Gastrocnemius medialis (tissue), 4 donors: ENCODE results near the gene PLXNA2. TPM values are rescaled to one million over a fixed set of nuclear protein-coding genes. Genes with fewer than 3 reads are reported as not detected.

ENCODE experiments used
- ATAC-seq, 2 donors: fragments of 150-250 bp; one replicate each; pipeline ENCODE4 v1.9.1; 2016
- DNase-seq, 2 donors: peaks; one replicate each; pipeline ENCODE4 v3.0.0-alpha.2; 2019
- H3K27ac ChIP-seq, 4 donors: fragments of 200-600 bp; sonication (generic); 1 replicate in 1 of 4; 2 replicates in 3 of 4; pipeline ENCODE4 v1.5.1; 2016 to 2018; ENCODE audit warnings: mild to moderate bottlenecking in 2 of 4, moderate library complexity in 1 of 4
- H3K27me3 ChIP-seq, 3 donors: fragments of 200-600 bp; sonication (generic) in 2 of 3; 1 replicate in 1 of 3; 2 replicates in 2 of 3; pipeline versions ENCODE4 v1.5.1 to v1.6.0; 2016 to 2019; ENCODE audit warnings: mild to moderate bottlenecking in 1 of 3, moderate library complexity in 1 of 3
- H3K36me3 ChIP-seq, 2 donors: fragments of 200-600 bp; sonication (generic) in 1 of 2; one replicate each; pipeline ENCODE4 v1.5.1; 2017 to 2018
- H3K4me1 ChIP-seq, 2 donors: fragments of 200-600 bp; sonication (generic) in 1 of 2; one replicate each; pipeline ENCODE4 v1.5.1; 2016 to 2017; ENCODE audit warnings: mild to moderate bottlenecking in 2 of 2
- H3K4me3 ChIP-seq, 4 donors: fragments of 200-600 bp; sonication (generic) in 3 of 4; 1 replicate in 1 of 4; 2 replicates in 3 of 4; pipeline ENCODE4 v1.5.1; 2016 to 2019; ENCODE audit warnings: mild to moderate bottlenecking in 2 of 4
- H3K9me3 ChIP-seq, 3 donors: fragments of 200-600 bp; sonication (generic) in 2 of 3; 1 replicate in 1 of 3; 2 replicates in 2 of 3; pipeline ENCODE4 v1.5.1; 2016 to 2019
- CTCF ChIP-seq, 5 experiments: fragments of 450-650 bp in 3 of 5; fragments of 200-600 bp in 2 of 5; sonication (generic) in 2 of 5; IDR thresholded peaks in 4 of 5; conservative IDR thresholded peaks in 1 of 5; 1 replicate in 4 of 5; 2 replicates in 1 of 5; pipeline ENCODE4 v1.5.1; 2016 to 2019; ENCODE audit warnings: antibody characterized with exemption in 5 of 5, mild to moderate bottlenecking in 3 of 5, moderate library complexity in 3 of 5
- POLR2A ChIP-seq, 2 donors: fragments of 450-650 bp; IDR thresholded peaks; one replicate each; pipeline ENCODE4 v1.6.1; 2017; ENCODE audit warnings: antibody characterized with exemption in 2 of 2, mild to moderate bottlenecking in 2 of 2, moderate library complexity in 2 of 2
- in situ Hi-C, 4 donors: fragments of 200-750 bp; cut with MboI; loops; one replicate each; pipeline versions ENCODE4 v1.15.0 to v1.8.0; 2017; ENCODE audit warnings: low sequenced_read_pairs in 4 of 4
- intact Hi-C: fragments of 100-400 bp; cut with DNase I; formaldehyde crosslinking; loops from one replicate; pipeline ENCODE4 v1.15.1; 2023; ENCODE audit warnings: low total_unique reads
- total RNA-seq, 4 donors: library from RNA; depleted of rRNA; stranded (reverse); fragments of >200 nt; gene quantifications; one replicate each; pipeline versions ENCODE4 v1.1.0 to v1.2.3, GENCODE V29; 2016

PLXNA2 gene
- total RNA-seq, 4 donors from 2014 or later = 12.4 to 20.0 (median 16.2) TPM

DNA sequence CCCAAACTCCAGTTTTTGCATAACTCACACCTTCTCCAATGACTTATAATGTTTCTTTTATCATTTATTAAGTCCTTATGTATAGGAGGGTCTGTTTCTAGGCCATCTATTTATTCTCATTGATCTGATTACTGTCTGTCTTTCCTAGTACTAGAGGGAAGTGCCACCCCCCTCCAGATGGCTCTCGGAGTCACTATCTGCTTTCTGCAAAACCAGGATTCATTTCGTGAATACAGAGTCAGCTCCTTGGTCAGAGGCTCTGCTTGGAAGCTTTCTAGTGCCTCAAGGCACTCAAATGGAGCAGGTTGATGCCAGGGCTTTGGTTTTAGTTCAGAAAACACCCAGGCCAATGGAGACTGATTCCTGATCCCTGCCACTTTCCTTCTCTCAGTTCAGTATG, 231.0 kb downstream of the PLXNA2 start:
- intact Hi-C loops (no loop called here), in situ Hi-C loops (loop anchor here in 1 of 4 donors (10.0 kb wide), 1 partner anchor 242 kb away; no protein-coding TSS in a partner anchor)
- no peak for TF ChIP-seq CTCF (IDR thresholded peaks at IDR 0.05 in 4 of 5, conservative IDR thresholded peaks at IDR 0.05 in 1 of 5)
- TF ChIP-seq POLR2A (IDR thresholded peaks at IDR 0.05) = no peak
- H3K27me3 ChIP-seq = no peaks in the 10 kb centered on the region
- no peak for ATAC-seq
- no peaks in the 10 kb centered on the region for H3K36me3 ChIP-seq
- DNase-seq = no peak
- H3K4me3 ChIP-seq = no peak overlapping the region
- no peaks in the 10 kb centered on the region for H3K9me3 ChIP-seq
- no peaks in the 10 kb centered on the region for H3K4me1 ChIP-seq
- no peak overlapping the region for H3K27ac ChIP-seq

GRCh38 chr1:208012721-208013120, 231.5 kb downstream of the PLXNA2 start:
- in situ Hi-C loops = loop anchor here in 1 of 4 donors (10.0 kb wide), 1 partner anchor 242 kb away; no protein-coding TSS in a partner anchor
- intact Hi-C loops = no loop called here

DNA sequence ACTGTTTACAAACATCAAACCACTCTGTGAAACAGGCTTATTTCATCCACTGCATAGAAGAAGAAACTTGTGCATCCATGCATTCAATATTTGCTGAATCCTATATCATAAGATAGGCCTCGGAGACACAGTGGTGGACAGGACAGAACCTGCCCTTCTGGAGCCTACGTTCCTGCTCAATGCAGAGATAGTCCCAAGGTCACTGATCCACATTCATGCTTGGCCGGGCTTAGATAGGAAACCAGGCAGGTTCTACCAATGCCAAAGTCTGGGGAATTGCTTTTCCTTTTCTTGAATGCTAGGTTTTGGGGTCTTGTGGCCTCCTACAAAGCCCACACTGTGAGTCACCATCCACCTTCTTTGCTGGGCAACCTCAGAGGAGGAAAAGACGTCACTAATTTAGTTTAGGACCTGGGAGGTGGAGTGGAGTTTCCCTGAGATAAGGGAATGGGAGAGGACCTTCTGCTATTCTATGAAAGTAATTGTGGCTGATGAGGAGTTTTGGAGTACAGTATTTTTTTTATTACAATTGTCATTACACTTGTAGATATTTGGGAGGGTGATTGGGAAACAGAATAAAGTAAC, 233.6 kb downstream of the PLXNA2 start:
- in situ Hi-C loops = loop anchor here in 1 of 4 donors (10.0 kb wide), 1 partner anchor 244 kb away; no protein-coding TSS in a partner anchor

More at GRCh38 chr1:208012721-208013120, 231.5 kb downstream of the PLXNA2 start:
- H3K9me3 ChIP-seq = no peaks in the 10 kb centered on the region
- no peaks in the 10 kb centered on the region for H3K4me1 ChIP-seq
- no peaks in the 10 kb centered on the region for H3K27me3 ChIP-seq
- H3K4me3 ChIP-seq = no peak overlapping the region
- TF ChIP-seq CTCF (IDR thresholded peaks at IDR 0.05 in 4 of 5, conservative IDR thresholded peaks at IDR 0.05 in 1 of 5) = no peak
- no peak for TF ChIP-seq POLR2A (IDR thresholded peaks at IDR 0.05)
- DNase-seq (no peak), ATAC-seq (no peak)
- H3K36me3 ChIP-seq = no peaks in the 10 kb centered on the region
- H3K27ac ChIP-seq = no peak overlapping the region

DNA sequence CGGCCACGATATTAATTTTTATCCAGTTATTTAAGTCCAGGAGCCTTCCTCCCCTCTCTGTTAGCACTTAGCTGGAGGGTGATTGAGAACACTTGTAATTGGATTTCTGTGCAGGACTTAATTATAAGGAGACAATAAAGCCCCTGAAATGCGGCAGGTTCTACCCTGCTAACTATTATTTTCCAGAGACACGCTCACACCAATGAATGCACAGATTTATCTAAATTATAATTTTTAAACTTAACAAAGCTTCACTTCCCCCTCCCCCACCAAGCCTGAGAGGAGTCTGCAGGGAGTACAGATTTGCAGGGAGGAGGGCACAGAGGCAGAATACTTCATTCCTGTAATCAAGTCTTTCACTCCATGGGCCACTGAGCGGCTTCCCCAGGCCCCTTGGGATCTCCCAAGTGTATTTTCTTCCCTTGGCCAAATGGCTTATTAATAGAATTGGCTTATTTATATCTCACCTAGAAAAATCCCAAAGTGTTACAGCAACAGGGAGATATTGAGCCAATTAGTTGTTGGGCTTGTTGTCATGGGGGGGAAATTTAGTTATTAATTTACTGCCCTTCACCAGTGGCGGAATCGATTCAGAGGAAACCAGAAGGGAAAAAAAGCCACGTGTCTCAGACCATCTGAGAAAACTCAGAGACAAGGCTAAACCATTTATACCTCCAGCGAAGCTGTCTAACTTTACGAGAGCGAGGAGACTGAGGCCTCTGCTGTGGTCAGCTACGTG, 234.3 kb downstream of the PLXNA2 start:
- in situ Hi-C loops = loop anchor here in 1 of 4 donors (10.0 kb wide), 1 partner anchor 245 kb away; no protein-coding TSS in a partner anchor
- Histone ChIP-seq H3K27ac (no peak overlapping the region), H3K4me3 (no peak overlapping the region), H3K4me1 (no peaks in the 10 kb centered on the region), H3K9me3 (no peaks in the 10 kb centered on the region), H3K27me3 (no peaks in the 10 kb centered on the region), H3K36me3 (no peaks in the 10 kb centered on the region)
- TF ChIP-seq POLR2A (IDR thresholded peaks at IDR 0.05) = no peak
- TF ChIP-seq CTCF (IDR thresholded peaks at IDR 0.05 in 4 of 5, conservative IDR thresholded peaks at IDR 0.05 in 1 of 5) = no peak
- DNase-seq (no peak), ATAC-seq (no peak)
- intact Hi-C loops = no loop called here

More for the DNA sequence above, 233.6 kb downstream of the PLXNA2 start:
- no peaks in the 10 kb centered on the region for H3K4me1 ChIP-seq
- TF ChIP-seq POLR2A (IDR thresholded peaks at IDR 0.05) (no peak), CTCF (IDR thresholded peaks at IDR 0.05 in 4 of 5, conservative IDR thresholded peaks at IDR 0.05 in 1 of 5) (no peak)
- ATAC-seq (no peak), DNase-seq (no peak)
- H3K36me3 ChIP-seq = no peaks in the 10 kb centered on the region
- intact Hi-C loops = no loop called here
- H3K4me3 ChIP-seq = no peak overlapping the region
- no peak overlapping the region for H3K27ac ChIP-seq
- H3K27me3 ChIP-seq = no peaks in the 10 kb centered on the region
- no peaks in the 10 kb centered on the region for H3K9me3 ChIP-seq
